CD8-positive, alpha-beta memory T cell (primary cell): ENCODE data around the gene LMO1. TPM values are rescaled to one million over a fixed set of nuclear protein-coding genes. Genes with fewer than 3 reads are reported as not detected.

ENCODE experiments used
- CTCF ChIA-PET: fragments of 350-600 bp; sonication (Branson Sonifier 250); formaldehyde crosslinking; loops from one replicate; lab custom pipeline; 2021; ENCODE audit warnings: antibody characterized with exemption; lab: Charles Lee
- POLR2A ChIA-PET: fragments of 350-600 bp; sonication (Branson Sonifier 250); formaldehyde crosslinking; loops from one replicate; lab custom pipeline; 2021; ENCODE audit warnings: antibody characterized with exemption; lab: Charles Lee
- DNase-seq, 5 donors: peaks; one replicate each; pipeline versions ENCODE4 v3.0.0 to v3.0.0-alpha.2; 2020 to 2022; ENCODE audit warnings: mixed read lengths in 1 of 5
- H3K27ac ChIP-seq: one replicate; pipeline ENCODE4 v1.7.0; 2013; ENCODE audit warnings: low read depth, mild to moderate bottlenecking, low read length, moderate library complexity
- H3K27me3 ChIP-seq: 2 replicates; pipeline ENCODE4 v1.7.0; 2013; ENCODE audit warnings: low read length, mild to moderate bottlenecking; ENCODE audit not compliant: insufficient read depth, poor library complexity, severe bottlenecking
- H3K36me3 ChIP-seq: 2 replicates; pipeline ENCODE4 v1.7.0; 2013; ENCODE audit warnings: mild to moderate bottlenecking, low read length, moderate library complexity; ENCODE audit not compliant: insufficient read depth
- H3K4me1 ChIP-seq: 2 replicates; pipeline ENCODE4 v1.7.0; 2013; ENCODE audit warnings: mild to moderate bottlenecking, low read length, moderate library complexity; ENCODE audit not compliant: insufficient read depth
- H3K4me3 ChIP-seq: 2 replicates; pipeline ENCODE4 v1.7.0; 2013; ENCODE audit warnings: mild to moderate bottlenecking, low read length
- H3K9me3 ChIP-seq: 2 replicates; pipeline ENCODE4 v1.7.0; 2013; ENCODE audit warnings: mild to moderate bottlenecking, low read length
- H3K27ac Mint-ChIP-seq, 8 donors: one replicate each; pipeline ENCODE4 v1.8.0; 2020 to 2021; ENCODE audit warnings: mixed read lengths in 8 of 8, mild to moderate bottlenecking in 6 of 8, inconsistent platforms in 3 of 8, moderate library complexity in 3 of 8
- H3K27me3 Mint-ChIP-seq, 2 donors: one replicate each; pipeline ENCODE4 v1.8.0; 2020 to 2021; ENCODE audit warnings: mixed read lengths in 2 of 2, mild to moderate bottlenecking in 1 of 2, moderate library complexity in 1 of 2
- H3K36me3 Mint-ChIP-seq, 3 donors: one replicate each; pipeline ENCODE4 v1.8.0; 2020 to 2021; ENCODE audit warnings: mixed read lengths in 3 of 3, inconsistent platforms in 1 of 3, mild to moderate bottlenecking in 1 of 3
- H3K4me1 Mint-ChIP-seq, 3 donors: one replicate each; pipeline ENCODE4 v1.8.0; 2020 to 2021; ENCODE audit warnings: mixed read lengths in 3 of 3, inconsistent platforms in 1 of 3, mild to moderate bottlenecking in 1 of 3
- H3K4me3 Mint-ChIP-seq, 7 donors: one replicate each; pipeline ENCODE4 v1.8.0; 2020 to 2021; ENCODE audit warnings: mixed read lengths in 7 of 7, mild to moderate bottlenecking in 6 of 7, moderate library complexity in 4 of 7, inconsistent platforms in 2 of 7
- H3K9me3 Mint-ChIP-seq, 5 donors: one replicate each; pipeline ENCODE4 v1.8.0; 2020 to 2022; ENCODE audit warnings: mixed read lengths in 5 of 5, mild to moderate bottlenecking in 3 of 5, moderate library complexity in 2 of 5, inconsistent platforms in 1 of 5
- polyA plus RNA-seq: library from polyadenylated mRNA; unstranded; fragments of 300-500 nt; fragmentation: Illumina TruSeq; gene quantifications from one replicate; pipeline ENCODE4 v1.2.3, GENCODE V29; 2021
- total RNA-seq, 2 experiments: library from RNA; stranded (reverse); gene quantifications; one replicate each; pipeline ENCODE4 v1.2.3, GENCODE V29; 2021

LMO1 gene
- total and polyA plus RNA-seq, 3 experiments from 2014 or later = 0.29 TPM; not detected in 2

- Mint-ChIP-seq H3K4me1 (no peaks in the 10 kb centered on the region), H3K9me3 (no peaks in the 10 kb centered on the region), H3K27me3 (peaks cover 13 to 37% of the 10 kb centered on the region in 2 donors), H3K36me3 (no peaks in the 10 kb centered on the region), H3K27ac (no peak overlapping the region), H3K4me3 (no peak overlapping the region)
- DNase-seq = peak in 2 of 5 donors; percentile 14 to 51
- Histone ChIP-seq H3K4me1 (no peaks in the 10 kb centered on the region), H3K9me3 (no peaks in the 10 kb centered on the region), H3K36me3 (no peaks in the 10 kb centered on the region), H3K4me3 (no peak overlapping the region), H3K27me3 (no peaks in the 10 kb centered on the region), H3K27ac (no peak overlapping the region)
- ChIA-PET POLR2A (no interaction called here), CTCF (interaction anchor here (0.9 to 1.8 kb wide), 6 partner anchors 12 to 385 kb away, joined by 3 to 9 read pairs (median 3); partner anchors contain the start of gene LMO1)
Measured at GRCh38 chr11:8192016-8192895, 71.4 kb downstream of the LMO1 start.

GRCh38 chr11:8190431-8190830, 73.2 kb downstream of the LMO1 start:
- Mint-ChIP-seq H3K9me3 (peaks cover 0 to 2% (median 0%) of the 10 kb centered on the region in 5 donors), H3K4me1 (no peaks in the 10 kb centered on the region), H3K4me3 (no peak overlapping the region), H3K27ac (peak overlapping the region in 1 of 8 donors; percentile 77), H3K36me3 (no peaks in the 10 kb centered on the region), H3K27me3 (peaks cover 9 to 42% of the 10 kb centered on the region in 2 donors)
- H3K36me3 ChIP-seq = no peaks in the 10 kb centered on the region
- H3K27me3 ChIP-seq = no peaks in the 10 kb centered on the region
- H3K4me3 ChIP-seq = no peak overlapping the region
- ChIA-PET POLR2A (no interaction called here), CTCF (interaction anchor here (0.9 to 1.3 kb wide), 2 partner anchors 10 to 12 kb away, joined by 3 to 6 read pairs; no protein-coding TSS in a partner anchor)
- H3K4me1 ChIP-seq = no peaks in the 10 kb centered on the region
- H3K9me3 ChIP-seq = no peaks in the 10 kb centered on the region
- no peak overlapping the region for H3K27ac ChIP-seq
- DNase-seq = no peak

GRCh38 chr11:8186429-8186828, 77.2 kb downstream of the LMO1 start:
- Mint-ChIP-seq H3K4me3 (no peak overlapping the region), H3K4me1 (no peaks in the 10 kb centered on the region), H3K27me3 (peaks cover 2 to 32% of the 10 kb centered on the region in 2 donors), H3K27ac (no peak overlapping the region), H3K9me3 (peaks cover 0 to 2% (median 0%) of the 10 kb centered on the region in 5 donors), H3K36me3 (no peaks in the 10 kb centered on the region)
- DNase-seq = no peak
- Histone ChIP-seq H3K27ac (no peak overlapping the region), H3K9me3 (no peaks in the 10 kb centered on the region), H3K27me3 (no peaks in the 10 kb centered on the region), H3K4me3 (no peak overlapping the region), H3K4me1 (no peaks in the 10 kb centered on the region), H3K36me3 (no peaks in the 10 kb centered on the region)
- CTCF ChIA-PET = no interaction called here
- POLR2A ChIA-PET = no interaction called here

GRCh38 chr11:8183111-8183510, 80.6 kb downstream of the LMO1 start:
- no peaks in the 10 kb centered on the region for H3K4me1 ChIP-seq
- no peak overlapping the region for H3K4me3 ChIP-seq
- H3K36me3 ChIP-seq = no peaks in the 10 kb centered on the region
- Mint-ChIP-seq H3K27ac (no peak overlapping the region), H3K27me3 (peaks cover 6 to 20% of the 10 kb centered on the region in 2 donors), H3K4me1 (no peaks in the 10 kb centered on the region), H3K36me3 (no peaks in the 10 kb centered on the region), H3K4me3 (no peak overlapping the region), H3K9me3 (peaks cover 0 to 2% (median 0%) of the 10 kb centered on the region in 5 donors)
- ChIA-PET POLR2A (no interaction called here), CTCF (no interaction called here)
- no peak for DNase-seq
- H3K27ac ChIP-seq = no peak overlapping the region
- no peaks in the 10 kb centered on the region for H3K27me3 ChIP-seq
- H3K9me3 ChIP-seq = no peaks in the 10 kb centered on the region

GRCh38 chr11:8180469-8180868, 83.2 kb downstream of the LMO1 start:
- no peaks in the 10 kb centered on the region for H3K4me1 Mint-ChIP-seq
- DNase-seq = no peak
- Histone ChIP-seq H3K9me3 (no peaks in the 10 kb centered on the region), H3K27ac (no peak overlapping the region), H3K4me1 (no peaks in the 10 kb centered on the region), H3K27me3 (no peaks in the 10 kb centered on the region), H3K36me3 (no peaks in the 10 kb centered on the region), H3K4me3 (no peak overlapping the region)
- peaks cover 4 to 8% of the 10 kb centered on the region in 2 donors for H3K27me3 Mint-ChIP-seq
- peak overlapping the region in 1 of 8 donors; percentile 54 for H3K27ac Mint-ChIP-seq
- no peak overlapping the region for H3K4me3 Mint-ChIP-seq
- no peaks in the 10 kb centered on the region for H3K36me3 Mint-ChIP-seq
- POLR2A ChIA-PET = no interaction called here
- CTCF ChIA-PET = interaction anchor here (0.8 kb wide), 1 partner anchor 13 kb away, joined by 3 read pairs; no protein-coding TSS in a partner anchor
- no peaks in the 10 kb centered on the region for H3K9me3 Mint-ChIP-seq

- no peaks in the 10 kb centered on the region for H3K36me3 Mint-ChIP-seq
Measured at GRCh38 chr11:8178297-8178696, 85.4 kb downstream of the LMO1 start.

GRCh38 chr11:8177136-8177535, 86.5 kb downstream of the LMO1 start:
- Mint-ChIP-seq H3K4me1 (no peaks in the 10 kb centered on the region), H3K36me3 (no peaks in the 10 kb centered on the region), H3K27me3 (peaks cover 8 to 11% of the 10 kb centered on the region in 2 donors), H3K4me3 (no peak overlapping the region), H3K27ac (no peak overlapping the region), H3K9me3 (no peaks in the 10 kb centered on the region)
- POLR2A ChIA-PET = no interaction called here
- Histone ChIP-seq H3K9me3 (no peaks in the 10 kb centered on the region), H3K36me3 (no peaks in the 10 kb centered on the region), H3K4me1 (no peaks in the 10 kb centered on the region), H3K4me3 (no peak overlapping the region), H3K27ac (no peak overlapping the region), H3K27me3 (no peaks in the 10 kb centered on the region)
- CTCF ChIA-PET = no interaction called here
- DNase-seq = no peak

More at GRCh38 chr11:8178297-8178696, 85.4 kb downstream of the LMO1 start:
- H3K4me3 ChIP-seq = no peak overlapping the region
- no peaks in the 10 kb centered on the region for H3K9me3 Mint-ChIP-seq
- H3K27me3 ChIP-seq = no peaks in the 10 kb centered on the region
- no peaks in the 10 kb centered on the region for H3K4me1 Mint-ChIP-seq
- H3K27ac ChIP-seq = no peak overlapping the region
- CTCF ChIA-PET = interaction anchor here (0.8 kb wide), 1 partner anchor 15 kb away, joined by 3 read pairs; no protein-coding TSS in a partner anchor
- no peak overlapping the region for H3K27ac Mint-ChIP-seq
- H3K27me3 Mint-ChIP-seq = peaks cover 6 to 7% of the 10 kb centered on the region in 2 donors
- H3K36me3 ChIP-seq = no peaks in the 10 kb centered on the region
- DNase-seq = no peak
- POLR2A ChIA-PET = no interaction called here
- H3K4me3 Mint-ChIP-seq = no peak overlapping the region
- H3K4me1 ChIP-seq = no peaks in the 10 kb centered on the region
- H3K9me3 ChIP-seq = no peaks in the 10 kb centered on the region
